Globus pallidus (tissue), 1 donor: ENCODE measurements around the gene SALL3.

Experiments used
- DNase-seq: peaks from one replicate; pipeline ENCODE4 v3.0.0-alpha.2; 2015; ENCODE audit warnings: low spot score

Gene SALL3

DNA sequence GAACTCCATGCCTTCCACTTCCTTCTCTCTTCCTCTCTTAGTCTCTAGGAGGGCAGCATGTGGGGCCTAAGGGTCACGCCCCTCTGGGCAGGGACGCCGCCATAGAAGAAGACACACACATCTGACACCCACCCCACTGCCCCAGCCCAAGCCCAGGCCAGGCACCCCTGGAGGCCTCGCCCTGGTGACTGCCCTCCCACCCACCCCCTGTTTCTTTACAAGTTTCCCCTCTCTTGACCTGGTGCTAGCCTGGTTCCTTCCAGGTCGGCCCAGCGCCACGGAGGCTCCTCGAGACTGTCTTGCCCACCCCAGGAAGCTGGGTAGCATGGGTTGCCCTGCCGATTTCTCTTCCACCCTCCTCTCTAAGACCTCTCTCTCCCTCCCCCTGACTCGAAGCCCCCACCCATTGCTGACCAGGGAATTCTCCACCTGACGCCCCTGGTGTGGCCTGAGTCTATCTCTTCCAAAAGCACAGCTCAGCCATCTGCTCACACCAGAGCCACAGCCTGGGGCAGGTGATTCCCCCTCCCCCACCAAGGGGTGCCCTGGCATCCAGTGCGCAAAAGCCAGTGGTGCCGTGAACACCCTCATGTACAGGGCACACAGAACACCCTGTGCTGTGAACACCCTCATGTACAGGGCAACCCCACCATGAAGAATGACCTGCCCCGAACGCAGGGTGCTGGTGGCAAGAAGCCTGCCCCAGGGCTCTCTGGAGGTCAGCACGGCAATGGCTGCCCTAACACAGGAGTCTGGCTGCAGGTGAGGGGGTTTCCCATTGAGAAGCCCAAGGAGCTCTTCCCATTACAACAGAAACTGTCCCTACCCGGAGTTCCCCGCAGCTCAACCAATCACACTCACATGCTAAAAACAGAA is 13.5 kb upstream of the SALL3 start:
- DNase-seq, result no peak

DNA sequence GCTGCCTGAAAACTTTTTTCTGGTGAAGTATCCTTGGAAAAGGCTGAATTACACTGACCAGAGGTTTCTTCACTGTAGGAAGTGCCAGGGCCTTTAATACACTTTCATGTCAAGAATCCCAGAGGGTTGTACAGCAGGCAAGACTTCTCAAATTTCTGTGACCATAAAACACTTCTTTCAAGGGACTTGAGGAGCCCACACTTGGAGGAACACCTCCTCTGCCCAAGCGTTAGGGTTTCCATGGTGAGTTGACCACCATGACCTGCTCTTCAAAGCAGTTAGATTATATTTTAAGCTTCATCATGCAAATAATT is 12.9 kb upstream of the SALL3 start:
- no peak for DNase-seq

DNA sequence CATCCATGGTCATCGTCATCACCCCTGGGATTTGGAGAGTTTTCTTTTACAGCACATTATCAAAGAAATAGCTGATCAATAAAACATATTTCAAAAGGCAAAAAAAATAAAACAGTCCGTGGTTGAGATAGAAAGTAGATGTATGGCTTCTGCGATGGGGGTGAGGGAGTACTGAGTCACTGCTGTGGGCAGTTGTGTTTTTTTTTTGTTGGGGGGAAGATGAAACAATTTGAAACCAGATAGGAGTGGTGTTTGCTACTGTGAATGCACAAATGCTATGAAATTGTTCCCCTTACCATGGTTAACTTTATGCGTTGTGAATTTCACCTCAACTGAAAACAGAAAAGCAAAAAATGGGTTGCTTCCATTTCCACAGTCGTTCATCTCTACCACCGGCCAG is 11.9 kb upstream of the SALL3 start:
- no peak for DNase-seq

DNA sequence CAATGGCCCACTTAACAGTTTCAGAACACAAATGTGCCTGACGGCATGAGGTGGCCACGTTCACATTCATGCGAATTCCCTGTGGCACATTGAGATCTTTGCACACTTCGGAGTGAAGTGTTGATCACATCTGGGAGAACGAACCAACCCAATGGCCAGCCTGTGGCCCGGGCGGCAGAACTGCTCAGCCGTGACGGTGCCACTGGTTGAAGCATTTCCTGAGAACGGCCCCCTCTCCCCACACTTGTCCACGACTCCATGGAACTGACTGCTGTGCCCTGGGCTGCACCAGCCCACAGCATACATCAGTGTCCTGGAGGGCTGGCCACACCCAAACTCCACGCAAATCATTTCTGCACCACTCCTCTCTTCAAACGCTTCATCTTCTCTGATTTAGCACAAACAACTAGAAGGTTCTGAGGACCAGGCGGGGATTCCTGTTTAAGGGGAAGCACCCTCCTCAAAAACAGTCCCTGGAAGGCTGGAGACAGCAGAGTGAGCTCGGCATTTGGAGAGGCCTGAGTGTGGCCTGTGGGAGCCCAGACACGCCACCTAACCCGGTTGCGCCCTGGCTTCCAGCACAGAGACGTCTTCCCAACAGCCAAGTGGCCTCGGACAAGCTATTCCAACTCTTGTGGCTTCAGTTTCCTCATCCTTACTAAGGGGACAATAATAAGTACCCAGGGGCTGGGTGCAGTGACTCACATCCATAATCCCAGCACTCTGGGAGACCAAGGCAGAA is 9.9 kb upstream of the SALL3 start:
- DNase-seq, result no peak

DNA sequence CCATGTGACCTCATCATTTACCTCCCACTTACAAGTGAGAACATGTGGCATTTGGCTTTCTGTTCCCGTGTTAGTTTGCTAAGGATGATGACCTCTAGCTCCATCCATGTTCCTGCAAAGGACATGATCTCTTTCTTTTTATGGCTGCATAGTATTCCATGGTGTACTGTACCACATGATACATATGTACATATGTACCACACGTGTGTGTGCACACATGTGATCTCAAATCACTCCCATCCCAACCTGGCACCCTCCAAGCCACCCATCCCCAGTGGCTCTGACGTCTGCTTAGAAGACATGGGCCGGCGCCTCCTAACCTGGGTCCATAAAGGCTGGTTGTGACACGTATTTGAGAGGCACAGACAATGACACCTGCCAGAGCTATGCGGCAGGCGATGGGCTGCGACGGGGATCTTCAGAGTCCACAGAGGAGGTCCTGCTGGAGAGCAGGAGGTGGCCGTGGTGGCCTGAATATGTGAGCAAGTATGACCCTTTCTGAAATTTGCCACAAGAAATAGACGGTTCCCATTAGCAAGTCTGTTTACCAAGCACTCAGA is 8.8 kb upstream of the SALL3 start:
- DNase-seq, result no peak

DNA sequence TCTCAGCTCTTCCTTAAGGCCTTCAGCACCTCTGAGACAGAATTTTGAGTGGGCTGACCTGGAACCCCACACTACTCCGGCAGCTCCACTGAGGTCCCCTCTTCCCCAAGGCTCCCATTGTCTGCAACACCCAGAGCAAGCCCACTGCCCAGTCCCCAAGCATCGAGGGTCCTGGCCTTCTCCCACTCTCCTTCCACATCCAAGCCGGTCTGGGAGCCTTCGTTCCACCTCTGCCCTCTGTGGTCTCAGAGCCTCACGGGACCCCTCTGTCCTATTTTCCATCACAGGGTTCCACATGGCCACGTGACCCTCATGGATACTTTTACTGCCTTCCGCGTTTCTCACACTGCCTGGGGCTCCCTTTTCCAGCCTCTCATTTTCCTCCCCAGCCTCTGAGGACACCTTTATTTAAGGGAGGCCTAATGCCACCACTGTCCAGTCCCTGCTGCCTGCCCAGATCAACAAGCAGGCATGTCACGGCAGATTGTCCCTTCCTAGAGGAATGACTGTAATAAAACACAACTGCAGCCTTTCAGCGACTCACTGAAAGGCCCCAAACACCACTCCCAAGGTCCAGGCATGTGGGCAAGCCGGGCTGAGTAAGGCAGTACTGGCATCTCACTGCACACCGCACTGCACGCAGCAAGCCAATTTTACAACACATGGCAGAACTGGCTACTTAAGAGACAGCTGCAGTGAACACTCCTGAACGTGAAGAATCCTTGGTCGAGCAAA is 7.9 kb upstream of the SALL3 start:
- DNase-seq, result no peak

DNA sequence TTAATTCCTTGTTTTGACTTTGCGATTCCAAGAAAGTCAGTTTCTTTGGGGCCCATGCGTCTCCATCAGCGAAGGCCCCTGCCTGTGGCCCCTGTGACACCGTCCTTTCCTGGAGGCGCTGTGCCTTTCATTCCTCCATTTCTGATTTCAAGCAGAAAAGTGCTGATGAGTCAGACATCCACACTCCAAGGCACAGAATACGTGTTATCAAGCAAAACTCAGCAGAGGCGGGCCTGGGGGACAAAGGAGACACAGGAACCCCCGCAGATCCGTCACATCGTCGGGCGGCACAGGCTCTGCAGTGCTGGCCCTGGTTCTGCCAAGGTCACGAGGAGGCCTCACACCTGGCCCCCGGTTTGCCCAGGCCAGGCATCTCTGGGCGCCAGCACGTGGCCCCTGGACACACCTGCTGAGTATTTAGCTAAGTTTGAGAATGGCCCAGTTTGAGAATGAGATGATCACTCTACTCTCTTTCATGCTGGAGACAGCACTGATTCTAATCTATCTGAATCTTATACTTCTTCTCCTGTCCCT is 7.2 kb upstream of the SALL3 start:
- no peak for DNase-seq

DNA sequence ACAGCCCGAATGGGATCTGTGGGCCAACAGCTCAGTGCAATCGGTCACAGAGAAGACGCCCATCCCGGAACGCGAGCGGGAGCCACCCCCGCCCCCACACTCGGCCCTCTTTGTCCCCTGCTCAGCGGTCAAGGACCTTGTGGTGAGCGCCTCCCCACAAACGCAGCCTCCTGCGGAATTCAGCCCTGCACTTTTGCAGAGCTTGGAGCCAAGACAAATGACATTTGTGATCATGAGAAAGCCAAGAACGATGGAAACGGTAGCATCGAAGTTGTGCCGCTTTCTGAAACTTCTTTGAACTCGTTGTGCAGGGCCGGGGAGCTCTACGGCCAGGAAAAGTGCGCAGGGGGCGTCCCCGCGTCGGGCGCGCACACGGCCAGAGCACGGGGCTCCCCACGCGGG is 6.7 kb upstream of the SALL3 start:
- no peak for DNase-seq

DNA sequence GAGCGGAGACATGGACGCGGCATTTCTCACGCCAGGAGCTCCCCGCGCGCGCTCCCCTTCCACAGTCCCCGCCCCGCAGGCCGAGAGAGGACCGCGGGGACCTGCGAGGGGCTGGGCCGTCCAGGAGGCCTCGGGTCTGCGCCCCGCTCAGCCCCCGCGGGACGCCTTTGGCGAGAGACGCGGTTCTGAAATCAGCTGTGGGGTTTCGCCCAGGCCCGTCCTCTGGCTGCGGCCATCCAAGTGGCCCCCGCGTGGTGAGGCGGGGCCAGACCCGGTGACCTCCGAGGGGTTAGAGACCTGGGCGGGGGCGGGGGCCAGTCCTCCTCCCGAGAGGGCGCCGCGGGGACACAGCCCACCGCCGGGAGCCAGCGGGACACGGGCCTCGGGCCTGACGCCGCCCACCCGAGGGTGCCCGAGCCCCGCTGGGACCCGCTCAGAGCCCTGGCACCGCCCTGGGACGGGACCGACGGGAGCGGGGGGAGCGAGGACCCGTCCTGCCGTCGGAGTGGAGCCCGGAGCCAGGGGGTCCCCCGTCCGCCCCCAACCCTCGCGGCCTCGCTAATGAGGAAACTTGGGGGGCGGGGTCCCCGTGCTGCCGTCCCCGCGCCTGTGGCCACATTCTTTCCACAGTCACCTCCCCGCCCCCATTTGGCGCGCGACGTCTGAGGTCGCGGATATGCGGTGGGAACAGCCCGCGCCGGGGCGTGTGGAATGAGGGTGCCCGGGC is 6.1 kb upstream of the SALL3 start:
- no peak for DNase-seq

DNA sequence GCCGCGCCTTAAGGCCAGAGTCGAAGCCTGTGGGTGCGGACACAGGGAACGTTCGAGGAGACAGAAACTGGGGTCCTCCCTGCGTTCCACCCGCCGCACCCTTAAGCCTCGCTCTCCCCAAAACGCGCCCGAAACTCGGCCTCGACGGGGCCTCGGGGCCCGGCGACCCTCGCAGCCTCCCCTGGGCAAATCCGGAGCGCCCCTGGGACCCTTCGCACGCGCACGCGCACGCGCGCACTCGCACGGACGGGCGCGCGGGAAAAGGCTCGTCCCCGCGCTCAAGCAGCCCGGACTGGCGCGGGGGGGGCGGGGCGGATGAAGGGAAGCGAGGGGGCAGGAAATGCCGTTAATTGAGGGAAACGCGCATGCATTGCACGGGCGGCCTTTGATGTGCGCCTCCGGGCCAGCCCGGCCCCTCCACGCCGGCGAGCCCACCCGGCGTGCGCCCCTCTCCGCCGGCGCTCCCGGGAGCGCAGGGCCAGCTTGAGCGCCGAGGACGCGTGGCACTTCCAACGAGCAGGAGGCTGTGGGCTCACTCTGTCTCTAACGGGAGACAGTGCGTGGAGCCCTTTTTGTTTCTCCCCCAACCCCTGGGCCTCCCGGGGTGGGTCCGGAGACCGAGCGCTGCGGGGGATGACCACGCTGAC is 5.4 kb upstream of the SALL3 start:
- DNase-seq, result no peak

DNA sequence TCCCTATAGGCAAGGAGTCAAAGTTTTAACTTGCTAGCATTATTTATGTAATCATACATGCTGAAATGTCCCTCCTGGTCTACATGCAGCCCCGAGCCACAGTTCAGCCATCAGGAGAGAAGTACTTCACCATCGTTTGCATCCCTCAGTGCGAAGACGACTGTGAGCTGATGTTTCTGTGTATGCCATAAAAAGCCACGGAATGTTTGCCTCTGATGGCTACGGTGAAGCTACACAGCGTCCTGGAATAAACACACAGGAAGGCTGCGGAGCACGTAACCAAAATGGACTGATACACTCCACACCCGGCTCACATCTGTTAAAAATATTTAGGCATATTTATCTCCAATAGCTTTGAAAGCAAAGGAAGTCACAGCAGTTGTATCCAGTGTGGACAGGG is 4.3 kb upstream of the SALL3 start:
- DNase-seq, result no peak

DNA sequence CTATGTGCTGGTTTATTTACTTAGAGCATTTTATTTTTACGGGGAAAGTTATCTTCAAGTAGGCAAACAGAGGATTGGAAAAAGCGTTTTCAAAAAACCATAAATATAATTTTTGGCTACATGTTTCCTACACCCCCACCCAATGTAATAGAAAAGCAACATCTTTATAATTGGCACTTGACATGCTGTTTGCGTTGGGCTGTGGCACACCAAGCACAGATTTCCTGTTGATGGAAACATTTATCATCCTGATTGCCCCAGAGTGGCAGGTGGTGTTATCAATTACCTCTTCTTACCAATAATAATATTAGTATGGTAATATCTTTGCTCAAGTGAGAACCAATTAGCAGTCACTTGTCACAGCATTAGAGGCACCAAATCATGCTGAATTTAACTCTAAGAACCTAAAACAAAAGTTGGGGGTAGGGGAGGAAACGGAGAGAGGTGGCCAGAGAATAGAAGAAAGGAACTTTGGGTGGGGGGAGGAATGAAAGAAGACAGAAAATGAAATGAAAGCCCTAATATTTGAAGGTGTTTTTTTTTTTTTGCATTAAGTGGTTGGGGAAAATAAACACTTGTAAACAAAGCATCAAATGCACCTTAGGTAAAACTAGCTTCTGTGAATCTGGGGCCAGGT is 3.8 kb upstream of the SALL3 start:
- DNase-seq, result no peak

DNA sequence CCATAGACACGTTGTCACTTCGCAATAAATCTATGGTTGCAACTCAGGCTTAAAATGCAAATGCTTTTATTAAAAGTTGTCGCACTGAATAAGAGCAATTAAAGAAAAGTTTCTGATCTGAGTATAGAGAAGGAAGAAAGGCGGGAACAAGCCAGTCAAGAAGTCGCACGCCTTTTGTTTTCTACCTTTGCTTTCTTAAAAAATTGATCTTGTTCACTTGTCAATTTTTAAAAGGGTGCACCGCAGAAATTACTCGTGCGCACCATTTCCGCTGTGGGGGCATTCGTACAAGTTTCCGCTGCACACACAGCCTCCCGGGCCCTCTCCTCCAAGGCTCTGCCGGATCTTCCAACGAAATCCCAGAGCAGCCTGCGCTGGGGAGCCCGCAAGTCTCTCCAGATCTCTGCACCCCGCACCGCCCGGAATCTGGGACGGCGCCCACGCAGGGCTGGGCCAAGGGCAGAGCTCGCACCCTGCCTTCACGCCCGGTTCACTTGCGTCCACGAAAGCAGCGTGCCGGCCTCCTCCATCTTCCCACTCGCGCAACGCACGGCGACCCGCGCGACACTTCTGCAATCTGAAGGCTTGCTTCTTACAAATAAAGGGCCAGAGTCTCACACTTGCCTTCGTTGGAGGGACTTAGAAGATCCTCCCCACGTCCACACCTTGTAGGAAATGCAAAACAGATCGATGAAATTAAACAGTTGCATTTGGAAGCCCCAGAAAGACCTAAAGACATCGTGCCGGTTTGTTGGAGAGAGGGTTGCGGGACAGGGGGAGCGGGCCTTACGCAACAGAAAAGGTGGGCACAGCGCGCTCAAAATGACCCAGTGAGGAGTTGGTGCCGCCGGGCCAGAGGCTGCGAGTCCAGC is 2.6 kb upstream of the SALL3 start:
- no peak for DNase-seq

DNA sequence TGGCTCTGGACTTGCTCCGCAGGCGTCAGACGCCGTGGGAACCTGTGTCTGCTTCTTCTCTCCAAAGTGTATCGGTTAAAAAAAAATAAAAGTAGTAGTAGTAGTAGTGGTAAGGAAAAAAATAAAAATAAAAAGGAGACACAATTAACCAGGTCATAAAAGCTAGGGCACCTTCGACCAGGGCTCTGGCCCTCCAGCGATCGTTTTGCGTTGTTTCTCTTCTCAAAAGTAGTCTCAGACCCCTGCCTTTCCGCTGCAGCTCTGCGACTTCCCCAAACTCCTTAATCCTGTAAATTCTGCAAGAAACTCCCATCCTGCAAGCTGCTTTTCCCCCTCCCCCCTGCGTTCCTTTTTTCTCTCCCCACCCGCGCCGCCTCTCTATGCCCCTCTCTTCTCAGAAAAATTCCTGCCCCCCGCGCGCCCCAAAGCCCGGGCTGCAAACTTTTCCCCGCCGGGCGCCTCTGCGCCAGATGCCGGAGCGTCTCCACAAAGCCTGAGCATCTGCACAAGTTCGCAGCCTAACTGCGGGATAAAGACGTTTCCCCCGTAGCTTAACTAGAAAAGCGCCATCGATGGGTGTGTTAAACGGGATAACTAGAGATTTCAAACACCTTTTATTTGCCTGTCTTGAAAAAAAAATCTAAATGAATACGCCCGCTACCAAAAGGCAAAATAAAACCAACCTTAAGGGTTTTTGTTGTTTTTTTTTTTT is 1.8 kb upstream of the SALL3 start:
- DNase-seq, result no peak

DNA sequence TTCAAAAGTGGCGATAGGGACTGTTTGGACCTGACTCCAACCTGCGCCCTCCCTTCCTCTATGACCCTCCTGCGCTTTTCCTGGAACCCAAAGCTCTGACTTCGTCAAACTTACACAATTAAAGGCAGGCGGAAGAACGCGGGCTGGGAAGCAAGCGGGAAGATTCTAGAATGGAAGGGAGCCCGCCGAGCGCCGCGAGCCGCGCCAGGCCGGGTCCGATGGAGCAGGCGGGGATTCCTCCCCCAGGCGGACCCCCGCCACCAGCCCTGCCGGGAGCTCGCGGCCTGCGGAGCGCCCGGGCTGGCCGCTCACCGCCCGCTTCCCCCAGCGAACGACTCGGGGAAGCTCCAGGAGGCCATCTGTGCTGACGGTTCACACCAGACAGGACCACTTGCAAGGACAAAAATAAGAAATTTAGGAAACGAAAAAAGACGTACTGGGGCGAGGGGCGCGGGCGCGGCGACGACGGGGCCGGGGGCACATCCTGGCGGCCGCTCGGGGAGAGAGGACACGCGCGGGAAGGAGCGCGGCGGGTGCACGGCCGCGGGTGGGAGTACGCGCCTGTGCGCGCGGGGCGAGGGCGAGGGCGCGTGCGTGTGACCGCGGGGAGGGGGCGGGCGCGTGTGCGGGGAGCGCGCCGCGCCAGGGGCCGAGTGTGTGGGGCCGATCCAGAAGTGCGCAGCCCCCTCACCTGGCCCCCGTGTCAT is 1.1 kb upstream of the SALL3 start:
- DNase-seq, result no peak

DNA sequence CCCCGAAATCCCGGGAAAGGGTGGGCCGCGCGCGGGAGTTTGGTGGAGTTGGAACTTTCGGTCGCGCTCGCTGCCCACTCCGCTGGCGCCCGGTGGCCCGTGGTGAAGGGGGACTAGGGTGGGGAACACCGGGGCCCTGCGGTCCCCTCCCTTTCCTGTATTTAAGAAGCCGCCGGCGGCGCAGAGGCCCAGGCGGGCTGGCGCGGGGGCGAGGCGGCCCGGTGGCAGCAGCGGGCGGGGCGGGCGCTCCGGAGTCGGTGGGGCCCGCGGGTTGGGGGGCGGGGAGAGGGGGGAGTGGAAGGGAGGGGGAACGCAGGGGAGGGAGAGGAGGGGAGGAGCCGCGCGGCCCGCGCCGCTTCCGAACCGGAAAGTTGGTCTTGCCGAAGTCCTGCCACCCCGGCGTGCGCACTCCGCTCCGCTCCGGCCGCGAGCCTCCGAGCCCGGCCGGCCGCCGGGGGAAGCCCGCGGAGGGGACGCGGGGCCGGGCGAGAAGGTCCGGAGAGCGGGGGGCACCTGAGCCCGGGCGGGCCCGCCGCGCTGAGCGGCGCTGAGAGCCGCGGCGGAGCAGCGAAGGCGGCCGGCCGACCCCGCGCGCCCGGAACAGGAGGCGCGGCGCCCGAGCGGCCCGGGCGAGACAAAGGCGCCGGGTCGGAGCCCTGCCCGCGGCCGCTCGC is 425 bp upstream of the SALL3 start:
- peak; percentile 40 for DNase-seq

DNA sequence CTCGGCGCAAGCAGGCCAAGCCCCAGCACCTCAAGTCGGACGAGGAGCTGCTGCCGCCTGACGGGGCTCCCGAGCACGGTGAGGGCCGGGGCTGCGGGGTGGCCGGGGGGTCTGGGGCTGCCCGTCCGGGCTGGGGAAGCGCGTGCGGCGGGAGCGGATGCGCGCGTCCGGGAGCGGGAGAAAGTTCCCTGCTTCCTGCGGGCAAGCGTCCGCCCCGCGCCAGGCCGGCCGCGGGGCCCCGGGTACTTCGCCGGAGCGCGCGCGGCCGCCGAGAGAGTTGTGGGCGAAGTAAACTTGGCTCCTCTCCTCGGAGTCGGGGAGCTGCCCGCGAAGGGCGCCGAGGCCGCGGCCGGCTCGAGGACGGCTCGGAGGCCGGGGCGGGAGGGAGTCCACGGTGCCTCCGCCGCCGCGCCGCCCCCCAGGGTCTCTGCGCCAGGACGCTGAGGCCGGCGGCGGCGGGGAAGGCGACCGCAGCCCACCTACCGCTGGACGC is 707 bp downstream of the SALL3 start:
- no peak for DNase-seq
